CD4-positive, alpha-beta T cell treated with Interleukin-4 for 4 hours (primary cell): ENCODE data around the gene ZNF366.

Source experiments
- DNase-seq: peaks from one replicate; pipeline ENCODE4 v3.0.0-alpha.2; 2020

The ZNF366 gene

GRCh38 chr5:72518001-72518683 is 10.9 kb upstream of the ZNF366 start:
- DNase-seq = no peak

GRCh38 chr5:72516916-72517315 is 9.7 kb upstream of the ZNF366 start:
- DNase-seq = no peak

- DNase-seq = no peak
These were observed 8.0 kb upstream of the ZNF366 start for GRCh38 chr5:72515211-72515610.

- DNase-seq = no peak
These were observed 5.3 kb upstream of the ZNF366 start for GRCh38 chr5:72512593-72512860.

- no peak for DNase-seq
These were observed 4.8 kb upstream of the ZNF366 start for GRCh38 chr5:72511774-72512592.

GRCh38 chr5:72511366-72511765 is 4.2 kb upstream of the ZNF366 start:
- no peak for DNase-seq

GRCh38 chr5:72510610-72511181 is 3.5 kb upstream of the ZNF366 start:
- DNase-seq = peak; percentile 8

GRCh38 chr5:72509401-72509800 is 2.2 kb upstream of the ZNF366 start:
- DNase-seq = no peak

GRCh38 chr5:72508241-72509170 is 1.3 kb upstream of the ZNF366 start:
- no peak for DNase-seq

GRCh38 chr5:72507907-72508238 is 663 bp upstream of the ZNF366 start:
- DNase-seq = no peak

GRCh38 chr5:72506158-72506549 is 1.1 kb downstream of the ZNF366 start:
- no peak for DNase-seq

GRCh38 chr5:72505539-72506157 is 1.6 kb downstream of the ZNF366 start:
- no peak for DNase-seq

GRCh38 chr5:72505016-72505415 is 2.2 kb downstream of the ZNF366 start:
- DNase-seq = no peak

- no peak for DNase-seq
These were observed 3.2 kb downstream of the ZNF366 start for GRCh38 chr5:72503888-72504491.

GRCh38 chr5:72501488-72501887 is 5.7 kb downstream of the ZNF366 start:
- no peak for DNase-seq

- no peak for DNase-seq
These were observed 7.5 kb downstream of the ZNF366 start for GRCh38 chr5:72499730-72500129.

GRCh38 chr5:72499090-72499489 is 8.1 kb downstream of the ZNF366 start:
- DNase-seq = no peak

GRCh38 chr5:72498284-72498683 is 8.9 kb downstream of the ZNF366 start:
- no peak for DNase-seq

- DNase-seq = no peak
These were observed 9.4 kb downstream of the ZNF366 start for GRCh38 chr5:72497823-72498222.

- DNase-seq = no peak
These were observed 11.8 kb downstream of the ZNF366 start for GRCh38 chr5:72495410-72495809.

GRCh38 chr5:72494623-72495124 is 12.5 kb downstream of the ZNF366 start:
- no peak for DNase-seq

GRCh38 chr5:72489536-72489935 is 17.7 kb downstream of the ZNF366 start:
- no peak for DNase-seq
